Fibroblast of skin of right biceps (primary cell): ENCODE results near the gene PCMTD2.

Experiments used
- DNase-seq: peaks from one replicate; pipeline ENCODE4 v3.0.0-alpha.2; 2013

Gene PCMTD2

GRCh38 chr20:64239449-64240242, 15.9 kb upstream of the PCMTD2 start:
- no peak for DNase-seq

DNA sequence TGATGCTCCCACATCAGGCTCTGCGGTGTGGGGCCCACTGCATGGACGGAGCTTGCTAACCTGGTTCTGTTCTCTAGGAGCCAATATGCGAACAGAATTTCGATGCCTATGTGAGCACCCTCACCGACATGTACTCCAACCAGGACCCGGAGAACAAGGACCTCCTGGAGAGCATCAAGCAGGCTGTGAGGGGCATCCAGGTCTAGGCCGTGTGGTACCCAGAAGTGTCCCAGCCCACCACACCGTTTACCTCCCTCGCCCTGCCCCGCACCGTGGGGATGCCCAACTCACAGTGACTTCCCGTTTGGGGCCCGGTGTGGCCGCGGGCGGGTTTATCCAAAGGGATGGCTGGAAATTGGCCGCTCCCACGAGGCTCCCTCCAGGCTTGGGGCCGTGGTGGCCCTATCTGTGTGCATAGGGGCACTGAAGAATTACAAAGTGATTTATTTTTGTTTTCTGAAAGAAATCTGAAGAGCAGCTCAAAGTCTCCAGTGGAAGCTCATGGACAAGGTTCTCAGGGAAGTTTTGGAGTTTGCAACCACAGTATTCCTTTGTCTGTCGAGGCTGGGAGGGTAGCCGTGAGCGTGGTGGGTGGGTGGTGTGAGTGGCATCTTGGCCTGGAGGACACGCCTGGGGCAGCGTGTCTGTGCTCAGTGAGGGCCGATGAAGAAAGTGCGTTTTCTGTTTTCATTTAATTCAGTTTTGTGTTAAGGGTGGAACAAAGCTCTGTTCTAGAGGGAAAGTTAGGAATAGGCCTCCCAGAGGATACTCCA, 15.1 kb upstream of the PCMTD2 start:
- no peak for DNase-seq

- DNase-seq: no peak
These were observed 14.5 kb upstream of the PCMTD2 start for GRCh38 chr20:64241061-64241460.

GRCh38 chr20:64242003-64242796, 13.3 kb upstream of the PCMTD2 start:
- DNase-seq: no peak

- no peak for DNase-seq
These were observed 12.6 kb upstream of the PCMTD2 start for GRCh38 chr20:64242797-64243475.

DNA sequence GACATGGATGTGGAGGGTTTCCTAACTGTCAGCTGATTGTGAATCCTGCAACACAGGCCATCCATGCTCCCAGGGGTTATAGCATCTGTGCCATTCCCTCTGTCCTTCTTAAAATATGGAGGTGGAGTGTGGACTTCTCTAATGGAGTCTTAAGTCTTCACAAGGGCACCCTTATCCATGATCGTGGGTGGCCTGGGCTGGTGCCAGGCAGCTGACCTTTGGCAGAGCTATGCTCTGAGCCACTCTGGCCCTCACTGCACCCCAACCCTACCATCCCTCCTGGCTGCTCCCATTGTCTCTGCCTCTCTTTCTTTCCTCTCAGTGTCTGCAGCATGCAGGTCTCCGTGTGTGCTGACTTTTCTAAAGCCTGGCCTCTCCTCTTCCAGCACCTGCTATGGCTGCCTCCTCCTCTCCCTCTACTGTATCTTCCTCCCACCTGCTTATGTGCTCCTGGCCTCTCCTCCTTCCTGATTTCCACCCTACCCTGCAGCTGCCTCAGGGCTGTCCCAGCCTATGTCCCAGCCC, 11.2 kb upstream of the PCMTD2 start:
- DNase-seq: no peak

- DNase-seq: no peak
These were observed 10.5 kb upstream of the PCMTD2 start for GRCh38 chr20:64244870-64245603.

- DNase-seq: no peak
These were observed 9.6 kb upstream of the PCMTD2 start for GRCh38 chr20:64245746-64246595.

GRCh38 chr20:64246616-64247306, 8.8 kb upstream of the PCMTD2 start:
- no peak for DNase-seq

GRCh38 chr20:64247307-64247618, 8.3 kb upstream of the PCMTD2 start:
- no peak for DNase-seq

GRCh38 chr20:64247970-64248841, 7.3 kb upstream of the PCMTD2 start:
- no peak for DNase-seq

DNA sequence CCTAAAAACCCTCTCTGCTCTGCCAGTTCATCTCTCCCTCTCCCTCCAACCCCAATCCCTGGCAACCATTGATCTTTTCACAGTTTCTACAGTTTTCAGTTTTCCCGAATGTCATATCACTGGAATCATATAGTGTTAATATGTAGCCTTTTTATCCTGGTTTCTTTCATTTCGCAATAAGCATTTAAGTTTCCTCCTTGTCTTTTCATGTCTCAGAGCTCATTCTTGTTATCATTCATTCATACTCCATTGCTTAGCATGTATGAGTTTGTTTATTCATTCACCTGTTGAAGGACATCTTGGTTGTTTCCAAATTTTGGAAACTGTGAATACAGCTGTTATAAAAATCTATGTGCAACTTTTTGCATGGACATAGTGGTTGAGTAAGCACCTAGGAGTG, 5.5 kb upstream of the PCMTD2 start:
- DNase-seq: no peak

- no peak for DNase-seq
These were observed 2.6 kb upstream of the PCMTD2 start for GRCh38 chr20:64253000-64253383.

DNA sequence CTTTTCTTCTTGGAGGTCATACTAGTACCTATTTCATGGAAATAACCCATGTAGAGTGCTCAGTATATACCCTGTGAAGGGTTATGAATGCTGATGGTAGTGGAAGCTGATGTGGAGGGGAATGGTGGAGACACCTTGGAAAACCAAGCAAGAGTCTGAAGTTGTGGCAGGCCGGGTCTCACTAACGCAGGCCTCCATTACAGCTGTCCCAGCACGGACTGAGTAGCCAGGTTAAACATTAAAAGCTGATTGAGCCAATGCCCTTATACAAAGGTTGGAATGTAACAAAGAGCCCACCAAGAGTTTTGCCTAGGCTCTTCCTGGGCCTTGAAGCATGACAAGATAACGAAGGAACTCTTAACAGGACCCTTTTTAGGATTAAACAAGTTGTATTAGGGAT, 2.1 kb upstream of the PCMTD2 start:
- no peak for DNase-seq

- DNase-seq: no peak
These were observed 1.4 kb upstream of the PCMTD2 start for GRCh38 chr20:64254156-64254555.

GRCh38 chr20:64254571-64255360, 782 bp upstream of the PCMTD2 start:
- no peak for DNase-seq

GRCh38 chr20:64256282-64256935, 861 bp downstream of the PCMTD2 start:
- DNase-seq: no peak
